Liver (tissue), 3 donors: ENCODE measurements around the gene NXPE4.

ENCODE experiments used
- CTCF ChIP-seq: fragments of 150-350 bp; IDR thresholded peaks from 2 replicates; pipeline ENCODE4 v1.5.1; 2017; ENCODE audit warnings: improper control_type of control experiment, low read depth, low read length; ENCODE audit not compliant: missing input control
- GABPA ChIP-seq, 2 donors: IDR thresholded peaks in 1 of 2; conservative IDR thresholded peaks in 1 of 2; 2 replicates each; pipeline ENCODE4 v1.6.1; 2016; ENCODE audit warnings: antibody characterized with exemption in 2 of 2, mild to moderate bottlenecking in 1 of 2, moderate library complexity in 1 of 2
- HNF4A ChIP-seq, 2 donors: conservative IDR thresholded peaks; 2 replicates each; pipeline ENCODE4 v1.6.1; 2016; ENCODE audit warnings: antibody characterized with exemption in 2 of 2, mild to moderate bottlenecking in 2 of 2
- JUND ChIP-seq, 2 donors: IDR thresholded peaks; 2 replicates each; pipeline ENCODE4 v1.6.1; 2016; ENCODE audit warnings: antibody characterized with exemption in 2 of 2
- MAX ChIP-seq: IDR thresholded peaks from 2 replicates; pipeline ENCODE4 v1.6.1; 2016; ENCODE audit warnings: antibody characterized with exemption
- RAD21 ChIP-seq, 2 donors: IDR thresholded peaks; 2 replicates each; pipeline ENCODE4 v1.6.1; 2016; ENCODE audit warnings: antibody characterized with exemption in 2 of 2, mild to moderate bottlenecking in 2 of 2
- RXRA ChIP-seq, 2 donors: IDR thresholded peaks; 2 replicates each; pipeline ENCODE4 v1.6.1; 2017 to 2018; ENCODE audit warnings: antibody characterized with exemption in 2 of 2, mild to moderate bottlenecking in 1 of 2
- TAF1 ChIP-seq: conservative IDR thresholded peaks from 2 replicates; pipeline ENCODE4 v1.6.1; 2016; ENCODE audit warnings: antibody characterized with exemption, mild to moderate bottlenecking
- YY1 ChIP-seq: IDR thresholded peaks from 2 replicates; pipeline ENCODE4 v1.6.1; 2016; ENCODE audit warnings: antibody characterized with exemption, mild to moderate bottlenecking
- TF ChIP-seq, protein P1 (sequence below): IDR thresholded peaks from 2 replicates; pipeline ENCODE4 v1.6.1; 2016; ENCODE audit warnings: antibody characterized with exemption
- TF ChIP-seq, protein P2 (sequence below): IDR thresholded peaks from 2 replicates; pipeline ENCODE4 v1.6.1; 2016; ENCODE audit warnings: antibody characterized with exemption, mild to moderate bottlenecking
- TF ChIP-seq, protein P3 (sequence below): IDR thresholded peaks from 2 replicates; pipeline ENCODE4 v1.6.1; 2016; ENCODE audit warnings: antibody characterized with exemption
- donor health status: healthy.
- donor health status: healthy.

- no peak for TF ChIP-seq CTCF
- TF ChIP-seq YY1 = no peak
- TF ChIP-seq, protein P1, sequence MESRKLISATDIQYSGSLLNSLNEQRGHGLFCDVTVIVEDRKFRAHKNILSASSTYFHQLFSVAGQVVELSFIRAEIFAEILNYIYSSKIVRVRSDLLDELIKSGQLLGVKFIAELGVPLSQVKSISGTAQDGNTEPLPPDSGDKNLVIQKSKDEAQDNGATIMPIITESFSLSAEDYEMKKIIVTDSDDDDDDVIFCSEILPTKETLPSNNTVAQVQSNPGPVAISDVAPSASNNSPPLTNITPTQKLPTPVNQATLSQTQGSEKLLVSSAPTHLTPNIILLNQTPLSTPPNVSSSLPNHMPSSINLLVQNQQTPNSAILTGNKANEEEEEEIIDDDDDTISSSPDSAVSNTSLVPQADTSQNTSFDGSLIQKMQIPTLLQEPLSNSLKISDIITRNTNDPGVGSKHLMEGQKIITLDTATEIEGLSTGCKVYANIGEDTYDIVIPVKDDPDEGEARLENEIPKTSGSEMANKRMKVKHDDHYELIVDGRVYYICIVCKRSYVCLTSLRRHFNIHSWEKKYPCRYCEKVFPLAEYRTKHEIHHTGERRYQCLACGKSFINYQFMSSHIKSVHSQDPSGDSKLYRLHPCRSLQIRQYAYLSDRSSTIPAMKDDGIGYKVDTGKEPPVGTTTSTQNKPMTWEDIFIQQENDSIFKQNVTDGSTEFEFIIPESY = no peak
- TF ChIP-seq, protein P2, sequence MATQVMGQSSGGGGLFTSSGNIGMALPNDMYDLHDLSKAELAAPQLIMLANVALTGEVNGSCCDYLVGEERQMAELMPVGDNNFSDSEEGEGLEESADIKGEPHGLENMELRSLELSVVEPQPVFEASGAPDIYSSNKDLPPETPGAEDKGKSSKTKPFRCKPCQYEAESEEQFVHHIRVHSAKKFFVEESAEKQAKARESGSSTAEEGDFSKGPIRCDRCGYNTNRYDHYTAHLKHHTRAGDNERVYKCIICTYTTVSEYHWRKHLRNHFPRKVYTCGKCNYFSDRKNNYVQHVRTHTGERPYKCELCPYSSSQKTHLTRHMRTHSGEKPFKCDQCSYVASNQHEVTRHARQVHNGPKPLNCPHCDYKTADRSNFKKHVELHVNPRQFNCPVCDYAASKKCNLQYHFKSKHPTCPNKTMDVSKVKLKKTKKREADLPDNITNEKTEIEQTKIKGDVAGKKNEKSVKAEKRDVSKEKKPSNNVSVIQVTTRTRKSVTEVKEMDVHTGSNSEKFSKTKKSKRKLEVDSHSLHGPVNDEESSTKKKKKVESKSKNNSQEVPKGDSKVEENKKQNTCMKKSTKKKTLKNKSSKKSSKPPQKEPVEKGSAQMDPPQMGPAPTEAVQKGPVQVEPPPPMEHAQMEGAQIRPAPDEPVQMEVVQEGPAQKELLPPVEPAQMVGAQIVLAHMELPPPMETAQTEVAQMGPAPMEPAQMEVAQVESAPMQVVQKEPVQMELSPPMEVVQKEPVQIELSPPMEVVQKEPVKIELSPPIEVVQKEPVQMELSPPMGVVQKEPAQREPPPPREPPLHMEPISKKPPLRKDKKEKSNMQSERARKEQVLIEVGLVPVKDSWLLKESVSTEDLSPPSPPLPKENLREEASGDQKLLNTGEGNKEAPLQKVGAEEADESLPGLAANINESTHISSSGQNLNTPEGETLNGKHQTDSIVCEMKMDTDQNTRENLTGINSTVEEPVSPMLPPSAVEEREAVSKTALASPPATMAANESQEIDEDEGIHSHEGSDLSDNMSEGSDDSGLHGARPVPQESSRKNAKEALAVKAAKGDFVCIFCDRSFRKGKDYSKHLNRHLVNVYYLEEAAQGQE = no peak
- TF ChIP-seq JUND (IDR thresholded peaks at IDR 0.05) = no peak
- no peak for TF ChIP-seq HNF4A (conservative IDR thresholded peaks at IDR 0.05)
- TF ChIP-seq TAF1 = no peak
- TF ChIP-seq, protein P3, sequence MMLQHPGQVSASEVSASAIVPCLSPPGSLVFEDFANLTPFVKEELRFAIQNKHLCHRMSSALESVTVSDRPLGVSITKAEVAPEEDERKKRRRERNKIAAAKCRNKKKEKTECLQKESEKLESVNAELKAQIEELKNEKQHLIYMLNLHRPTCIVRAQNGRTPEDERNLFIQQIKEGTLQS = no peak
- TF ChIP-seq MAX = no peak
- TF ChIP-seq GABPA (IDR thresholded peaks at IDR 0.05 in 1 of 2, conservative IDR thresholded peaks at IDR 0.05 in 1 of 2) = no peak
- no peak for TF ChIP-seq RAD21 (IDR thresholded peaks at IDR 0.05)
- no peak for TF ChIP-seq RXRA (IDR thresholded peaks at IDR 0.05)
These were observed 8.1 kb downstream of the NXPE4 start for GRCh38 chr11:114587398-114587953.
